Ectodermal cell (in vitro differentiated cells): ENCODE measurements around the gene MRTFB.

Experiments used
- H3K27ac ChIP-seq: 2 replicates; pipeline ENCODE4 v1.7.0; 2013; ENCODE audit warnings: mild to moderate bottlenecking, low read depth, low read length; ENCODE audit not compliant: insufficient read depth, poor library complexity, severe bottlenecking
- H3K27me3 ChIP-seq: 2 replicates; pipeline ENCODE4 v1.7.0; 2013; ENCODE audit warnings: mild to moderate bottlenecking, low read length; ENCODE audit not compliant: insufficient read depth, control insufficient read depth, poor library complexity, severe bottlenecking
- H3K36me3 ChIP-seq: one replicate; pipeline ENCODE4 v1.7.0; 2013; ENCODE audit warnings: low read length; ENCODE audit not compliant: control insufficient read depth, insufficient read depth
- H3K4me1 ChIP-seq: one replicate; pipeline ENCODE4 v1.7.0; 2013; ENCODE audit warnings: low read length; ENCODE audit not compliant: control insufficient read depth, insufficient read depth
- H3K4me3 ChIP-seq: 2 replicates; pipeline ENCODE4 v1.7.0; 2013; ENCODE audit warnings: low read depth, low read length, control low read depth; ENCODE audit not compliant: insufficient read depth
- H3K9me3 ChIP-seq: 2 replicates; pipeline ENCODE4 v1.7.0; 2013; ENCODE audit warnings: mild to moderate bottlenecking, low read length, moderate library complexity; ENCODE audit not compliant: control insufficient read depth
- WGBS, 2 experiments: methylation state at CpG; one replicate each; pipeline ENCODE4 v1.1.7; 2013; ENCODE audit warnings: missing lambda C conversion rate in 2 of 2; 5-methylcytosine and 5-hydroxymethylcytosine counted together

MRTFB gene

GRCh38 chr16:14150796-14151195, 79.7 kb downstream of the MRTFB start:
- 95 to 100% methylated on average over 4 of the region's 5 CpGs for WGBS, 2 experiments
- Histone ChIP-seq H3K4me1 (no peaks in the 10 kb centered on the region), H3K36me3 (no peaks in the 10 kb centered on the region)

DNA sequence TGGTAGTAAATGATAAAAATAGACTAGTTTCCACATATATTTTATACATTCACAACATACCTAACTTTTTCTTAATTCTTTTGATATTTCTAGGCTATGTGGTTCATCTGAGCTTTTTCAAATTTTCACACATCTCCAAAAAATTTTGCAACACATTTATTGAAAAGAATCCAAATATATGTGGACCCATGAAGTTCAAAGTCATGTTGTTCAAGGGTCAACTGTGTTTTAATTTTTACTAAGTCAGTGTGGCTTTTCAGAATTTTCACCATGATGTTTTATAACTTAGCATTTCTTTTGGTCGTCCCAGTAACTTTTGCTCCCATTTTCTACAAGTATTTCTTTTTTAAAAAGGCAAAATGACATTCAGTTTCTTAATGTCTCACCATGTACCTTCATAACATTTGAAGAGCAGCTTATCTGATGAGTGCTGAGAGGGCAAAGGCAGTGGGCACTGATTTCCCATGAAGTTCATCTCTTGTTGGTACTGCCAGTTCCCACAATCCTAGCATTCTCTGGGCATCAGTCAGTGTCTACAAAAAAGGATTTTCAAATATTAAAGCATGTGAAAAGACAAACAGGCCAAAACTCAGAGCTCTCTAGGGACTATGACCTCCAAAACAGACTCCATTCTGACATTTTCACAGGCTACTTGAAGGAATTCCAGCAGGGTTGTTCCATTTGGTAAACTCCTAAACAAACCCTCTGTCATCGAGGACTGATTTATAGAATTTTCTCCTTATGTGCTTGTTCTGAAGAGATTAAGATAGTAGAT, 80.3 kb downstream of the MRTFB start:
- no peak overlapping the region for H3K4me3 ChIP-seq
- no peaks in the 10 kb centered on the region for H3K36me3 ChIP-seq
- H3K4me1 ChIP-seq: no peaks in the 10 kb centered on the region
- H3K27ac ChIP-seq: no peak overlapping the region
- WGBS, 2 experiments: 89 to 98% methylated on average over 2 of the region's 2 CpGs
- H3K27me3 ChIP-seq: no peaks in the 10 kb centered on the region
- H3K9me3 ChIP-seq: no peaks in the 10 kb centered on the region

More at GRCh38 chr16:14150796-14151195, 79.7 kb downstream of the MRTFB start:
- Histone ChIP-seq H3K4me3 (no peak overlapping the region), H3K9me3 (no peaks in the 10 kb centered on the region), H3K27me3 (no peaks in the 10 kb centered on the region), H3K27ac (no peak overlapping the region)

DNA sequence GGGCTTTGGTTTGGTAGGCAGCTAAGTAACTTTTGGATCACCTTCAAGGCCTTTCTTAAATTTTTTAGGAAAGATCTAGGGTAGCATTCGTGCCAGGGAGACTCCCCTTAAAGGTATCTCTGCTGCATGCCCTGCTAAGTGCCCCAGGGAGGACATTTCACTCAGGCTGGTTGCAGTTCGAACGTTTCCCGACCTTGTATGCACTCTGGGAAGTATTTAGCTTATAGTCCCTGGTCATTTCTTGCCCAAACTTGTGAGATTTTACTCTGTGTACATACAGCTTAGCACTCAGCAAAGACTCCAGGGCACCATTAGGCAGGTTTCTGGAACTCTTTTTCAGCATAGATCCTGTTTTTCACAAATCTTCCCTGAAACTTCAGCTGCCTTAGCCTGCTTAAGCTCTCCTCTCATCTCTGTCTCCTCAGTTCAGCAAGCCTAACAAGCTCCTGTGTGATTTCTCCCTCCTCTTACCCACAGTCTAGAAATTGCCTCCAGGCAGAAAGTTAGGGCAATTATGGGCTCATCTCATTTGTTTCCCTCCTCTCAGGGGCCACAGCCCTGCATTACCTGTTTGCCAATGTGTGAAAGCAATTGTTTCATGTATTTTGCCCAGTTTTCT, 84.6 kb downstream of the MRTFB start:
- H3K9me3 ChIP-seq: no peaks in the 10 kb centered on the region
- no peaks in the 10 kb centered on the region for H3K4me1 ChIP-seq
- H3K4me3 ChIP-seq: no peak overlapping the region
- WGBS, 2 experiments: 85 to 93% methylated on average over 4 of the region's 4 CpGs
- no peaks in the 10 kb centered on the region for H3K36me3 ChIP-seq
- no peak overlapping the region for H3K27ac ChIP-seq
- no peaks in the 10 kb centered on the region for H3K27me3 ChIP-seq

DNA sequence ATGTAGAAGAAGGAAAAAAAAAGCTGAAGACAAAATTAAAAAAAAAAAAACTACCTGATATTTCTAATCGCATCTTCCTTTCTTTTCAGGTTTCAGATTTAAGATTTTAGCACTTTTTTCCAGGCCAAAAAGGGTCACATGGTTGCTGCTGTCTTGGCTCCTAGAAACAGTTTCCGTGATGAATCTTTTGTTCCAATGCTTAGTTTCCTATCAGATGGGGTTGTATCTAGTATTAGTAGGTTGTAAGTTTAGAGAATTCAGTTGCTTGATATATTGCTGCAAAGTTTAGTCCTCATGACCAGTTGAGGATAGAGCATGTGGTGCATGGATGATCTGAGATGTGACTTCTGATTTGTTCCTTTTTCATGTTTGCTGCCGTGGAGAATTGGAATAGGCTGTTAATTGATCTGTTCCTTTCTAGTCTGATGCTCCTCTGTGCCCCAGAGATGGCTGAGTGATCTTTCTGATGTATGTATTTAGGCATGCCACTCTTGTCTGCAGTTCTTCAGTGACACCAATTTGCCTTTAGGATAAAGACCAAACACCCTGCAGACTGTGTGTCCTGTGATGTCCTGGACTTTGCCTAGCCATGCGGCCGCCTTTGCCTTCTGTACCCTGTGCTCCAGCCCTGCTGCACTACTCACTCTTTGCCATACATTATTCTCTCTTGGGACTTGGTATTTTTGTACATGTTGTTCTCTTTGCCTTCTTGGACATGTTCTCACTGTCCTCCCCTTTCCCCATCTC, 94.0 kb downstream of the MRTFB start:
- H3K27ac ChIP-seq: no peak overlapping the region
- no peaks in the 10 kb centered on the region for H3K9me3 ChIP-seq
- H3K27me3 ChIP-seq: no peaks in the 10 kb centered on the region
- H3K36me3 ChIP-seq: no peaks in the 10 kb centered on the region
- H3K4me3 ChIP-seq: no peak overlapping the region
- H3K4me1 ChIP-seq: no peaks in the 10 kb centered on the region
- 91% methylated on average over 5 of the region's 5 CpGs for WGBS, 2 experiments

DNA sequence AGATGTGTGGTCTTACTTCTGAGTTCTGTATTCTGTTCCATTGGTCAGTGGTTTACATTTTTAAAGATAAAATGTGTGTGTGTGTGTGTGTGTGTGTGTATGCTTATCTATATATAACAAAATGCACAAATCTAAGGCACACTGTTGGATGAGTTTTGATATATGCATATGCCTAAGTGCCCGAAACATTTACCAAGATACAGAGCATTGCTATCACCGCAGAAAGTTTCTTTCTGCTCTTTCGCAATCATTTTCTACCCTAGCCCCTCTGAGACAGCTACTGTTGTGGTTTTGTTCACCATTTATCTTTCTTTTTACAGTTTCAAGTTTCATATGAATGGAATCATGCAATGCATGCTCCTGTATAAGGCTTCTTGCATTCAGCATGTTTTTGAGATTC, 97.0 kb downstream of the MRTFB start:
- Histone ChIP-seq H3K36me3 (no peaks in the 10 kb centered on the region), H3K27me3 (no peaks in the 10 kb centered on the region), H3K4me3 (no peak overlapping the region), H3K27ac (no peak overlapping the region), H3K9me3 (no peaks in the 10 kb centered on the region), H3K4me1 (no peaks in the 10 kb centered on the region)
- WGBS, 2 experiments: 88 to 98% methylated on average over 3 of the region's 3 CpGs

DNA sequence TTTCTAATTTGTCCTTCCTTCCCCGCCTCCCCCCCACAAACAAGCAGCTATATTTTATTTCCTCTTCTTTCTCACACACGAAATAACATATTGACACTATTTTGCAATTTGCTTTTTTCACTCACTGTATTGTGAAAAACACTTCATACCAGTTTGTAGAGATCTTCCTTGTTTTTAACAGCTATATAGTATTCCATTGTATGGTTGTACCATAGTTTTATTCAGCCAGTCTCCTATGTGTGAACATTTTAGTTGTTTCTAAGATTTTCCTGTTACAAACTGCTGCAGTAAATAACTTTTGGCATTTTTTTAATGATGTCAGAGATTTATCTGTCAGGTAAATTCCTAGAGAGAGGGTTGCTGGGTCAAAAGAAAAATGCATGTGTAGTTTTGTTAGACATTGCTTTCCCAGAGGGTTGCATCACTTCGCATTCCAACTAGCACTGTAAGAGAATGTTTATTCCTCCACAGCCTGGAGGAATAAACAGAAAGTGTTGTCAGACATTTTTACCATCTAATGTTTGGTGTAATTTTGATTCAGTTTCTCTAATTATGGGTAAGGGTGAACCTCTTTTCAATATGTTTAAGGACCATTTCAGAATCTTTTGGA, 101.2 kb downstream of the MRTFB start:
- Histone ChIP-seq H3K4me3 (no peak overlapping the region), H3K27me3 (no peaks in the 10 kb centered on the region), H3K27ac (no peak overlapping the region), H3K9me3 (no peaks in the 10 kb centered on the region), H3K36me3 (no peaks in the 10 kb centered on the region), H3K4me1 (no peaks in the 10 kb centered on the region)
- 95 to 96% methylated on average over 3 of the region's 3 CpGs for WGBS, 2 experiments

DNA sequence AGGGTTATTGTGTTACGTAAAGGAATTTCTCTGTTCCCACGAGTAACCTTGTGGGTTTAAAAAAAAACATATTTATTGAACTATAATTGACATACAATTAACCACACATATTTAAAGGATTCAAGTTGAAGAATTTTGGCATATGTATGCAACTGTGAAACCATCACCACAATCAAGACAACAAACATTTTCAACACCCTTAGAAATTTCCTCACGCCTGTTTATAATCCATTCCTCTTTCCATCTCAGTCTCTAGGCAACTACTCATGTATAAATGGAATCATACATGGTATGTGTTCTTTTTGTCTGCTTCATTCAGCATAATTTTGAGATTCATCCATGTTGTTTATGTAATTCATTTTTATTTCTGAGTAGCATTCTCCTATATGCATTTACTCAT, 104.0 kb downstream of the MRTFB start:
- H3K36me3 ChIP-seq: no peaks in the 10 kb centered on the region
- H3K27me3 ChIP-seq: no peaks in the 10 kb centered on the region
- 100% methylated on average over 1 of the region's 3 CpGs for WGBS, 2 experiments
- no peaks in the 10 kb centered on the region for H3K9me3 ChIP-seq
- H3K4me3 ChIP-seq: no peak overlapping the region
- no peaks in the 10 kb centered on the region for H3K4me1 ChIP-seq
- H3K27ac ChIP-seq: no peak overlapping the region

DNA sequence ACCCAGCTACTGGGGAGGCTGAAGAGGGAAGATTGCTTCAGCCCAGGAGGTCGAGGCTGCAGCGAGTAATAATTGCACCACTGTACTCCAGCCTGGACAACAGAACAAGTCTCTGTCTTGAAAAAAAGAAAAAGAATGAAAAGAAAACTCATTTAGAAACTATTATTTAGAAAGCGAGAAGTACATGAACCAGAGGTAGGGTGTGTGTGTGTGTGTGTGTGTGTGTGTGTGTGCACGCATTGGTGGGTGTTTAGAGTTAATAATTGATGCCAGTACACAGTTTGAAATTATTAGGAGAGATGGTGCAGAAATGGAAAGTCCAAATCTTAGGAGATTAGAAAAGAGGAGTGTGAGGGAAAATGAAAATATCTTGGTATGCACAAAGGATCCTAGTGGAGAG, 106.6 kb downstream of the MRTFB start:
- 84 to 92% methylated on average over 4 of the region's 4 CpGs for WGBS, 2 experiments
- H3K4me3 ChIP-seq: no peak overlapping the region

GRCh38 chr16:14179116-14179515, 108.0 kb downstream of the MRTFB start:
- Histone ChIP-seq H3K4me1 (peaks cover 3% of the 10 kb centered on the region), H3K27ac (no peak overlapping the region), H3K4me3 (no peak overlapping the region), H3K27me3 (no peaks in the 10 kb centered on the region), H3K36me3 (no peaks in the 10 kb centered on the region), H3K9me3 (no peaks in the 10 kb centered on the region)
- 90 to 97% methylated on average over 1 of the region's 1 CpG for WGBS, 2 experiments

More for the DNA sequence above, 106.6 kb downstream of the MRTFB start:
- Histone ChIP-seq H3K27me3 (no peaks in the 10 kb centered on the region), H3K36me3 (no peaks in the 10 kb centered on the region), H3K4me1 (peaks cover 3% of the 10 kb centered on the region), H3K27ac (no peak overlapping the region), H3K9me3 (no peaks in the 10 kb centered on the region)

DNA sequence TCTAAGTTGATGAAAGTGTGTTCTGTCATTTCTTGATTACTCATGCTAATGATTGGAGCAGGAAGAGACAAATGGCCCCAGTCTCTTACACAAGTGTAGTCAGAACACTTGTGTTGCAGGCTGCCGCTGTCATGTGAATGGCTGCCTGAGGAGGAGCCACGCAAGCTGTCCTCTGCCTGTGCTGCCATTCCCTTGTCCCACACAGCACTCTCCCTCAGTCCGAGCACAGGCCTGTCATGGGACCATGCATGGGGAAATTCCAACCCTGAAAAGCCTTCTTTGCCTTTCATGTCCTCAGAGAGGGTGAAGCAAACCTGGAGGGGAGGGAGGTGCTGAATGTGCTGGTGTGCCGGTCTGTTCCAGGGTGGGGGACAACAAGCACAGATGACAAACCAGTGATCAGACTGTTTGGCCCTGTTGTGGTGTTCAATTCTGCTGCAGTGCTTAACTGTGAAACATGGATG, 109.4 kb downstream of the MRTFB start:
- no peak overlapping the region for H3K27ac ChIP-seq

More for the DNA sequence above, 109.4 kb downstream of the MRTFB start:
- no peaks in the 10 kb centered on the region for H3K27me3 ChIP-seq
- peaks cover 4% of the 10 kb centered on the region for H3K4me1 ChIP-seq
- no peak overlapping the region for H3K4me3 ChIP-seq
- H3K36me3 ChIP-seq: no peaks in the 10 kb centered on the region
- WGBS, 2 experiments: 69 to 73% methylated on average over 4 of the region's 4 CpGs
- H3K9me3 ChIP-seq: no peaks in the 10 kb centered on the region
